DND-41 (cell line): Measurements from ENCODE around the gene OTUD7B.
"Not testable (repeated sequence)": the region's sequence is repeated elsewhere in the genome, so short reads cannot be mapped to it uniquely, and the experiment has no call there.

Experiments
- CTCF ChIP-seq: IDR thresholded peaks from 2 replicates; pipeline ENCODE4 v1.5.1; 2012; ENCODE audit warnings: borderline replicate concordance, low read length, moderate library complexity, mild to moderate bottlenecking; ENCODE audit not compliant: poor library complexity, severe bottlenecking; ENCODE audit errors: extremely low read depth
- EZH2 ChIP-seq: IDR thresholded peaks from 3 replicates; pipeline ENCODE4 v1.6.1; 2012; ENCODE audit warnings: borderline replicate concordance, low read depth, mild to moderate bottlenecking, moderate library complexity, low read length, inconsistent platforms; ENCODE audit not compliant: severe bottlenecking

- TF ChIP-seq CTCF, EZH2: not testable (repeated sequence)
Observed at GRCh38 chr1:150051905-150052412, 41.4 kb upstream of the OTUD7B start.
